ENCODE results near the gene PPP1R7. TPM values are rescaled to one million over a fixed set of nuclear protein-coding genes. Genes with fewer than 3 reads are reported as not detected.

PPP1R7 gene
- total and polyA plus RNA-seq, 4 donors = 18.0 to 45.8 (median 29.0) TPM

DNA sequence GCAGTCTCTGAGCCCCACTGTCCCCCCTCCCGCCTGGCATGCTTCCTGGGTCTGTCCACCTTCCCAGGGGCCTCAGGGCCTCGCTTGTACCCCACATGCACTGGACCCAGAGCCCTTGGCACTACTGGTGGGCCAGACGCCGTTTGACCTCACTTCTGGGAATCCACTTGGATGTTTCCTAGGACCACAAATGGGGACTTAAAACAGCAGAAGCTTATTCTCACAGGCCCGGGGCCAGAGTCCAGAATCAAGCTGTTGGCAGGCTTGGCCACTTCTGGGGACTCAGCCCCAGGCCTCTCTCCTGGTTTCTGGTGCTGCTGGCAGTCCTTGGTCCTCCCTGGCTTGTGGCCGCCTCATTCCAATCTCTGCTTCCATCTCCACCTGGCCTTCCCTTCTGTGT lies 57.8 kb downstream of the PPP1R7 start (continued):
- TF ChIP-seq, protein P1, sequence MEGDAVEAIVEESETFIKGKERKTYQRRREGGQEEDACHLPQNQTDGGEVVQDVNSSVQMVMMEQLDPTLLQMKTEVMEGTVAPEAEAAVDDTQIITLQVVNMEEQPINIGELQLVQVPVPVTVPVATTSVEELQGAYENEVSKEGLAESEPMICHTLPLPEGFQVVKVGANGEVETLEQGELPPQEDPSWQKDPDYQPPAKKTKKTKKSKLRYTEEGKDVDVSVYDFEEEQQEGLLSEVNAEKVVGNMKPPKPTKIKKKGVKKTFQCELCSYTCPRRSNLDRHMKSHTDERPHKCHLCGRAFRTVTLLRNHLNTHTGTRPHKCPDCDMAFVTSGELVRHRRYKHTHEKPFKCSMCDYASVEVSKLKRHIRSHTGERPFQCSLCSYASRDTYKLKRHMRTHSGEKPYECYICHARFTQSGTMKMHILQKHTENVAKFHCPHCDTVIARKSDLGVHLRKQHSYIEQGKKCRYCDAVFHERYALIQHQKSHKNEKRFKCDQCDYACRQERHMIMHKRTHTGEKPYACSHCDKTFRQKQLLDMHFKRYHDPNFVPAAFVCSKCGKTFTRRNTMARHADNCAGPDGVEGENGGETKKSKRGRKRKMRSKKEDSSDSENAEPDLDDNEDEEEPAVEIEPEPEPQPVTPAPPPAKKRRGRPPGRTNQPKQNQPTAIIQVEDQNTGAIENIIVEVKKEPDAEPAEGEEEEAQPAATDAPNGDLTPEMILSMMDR (IDR thresholded peaks at IDR 0.05; ENCODE audit: low read depth, low read length, missing input control) = no peak
- TF ChIP-seq, protein P2, sequence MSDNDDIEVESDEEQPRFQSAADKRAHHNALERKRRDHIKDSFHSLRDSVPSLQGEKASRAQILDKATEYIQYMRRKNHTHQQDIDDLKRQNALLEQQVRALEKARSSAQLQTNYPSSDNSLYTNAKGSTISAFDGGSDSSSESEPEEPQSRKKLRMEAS (IDR thresholded peaks at IDR 0.05) = no peak
- TF ChIP-seq RAD21 (IDR thresholded peaks at IDR 0.05) = no peak

DNA sequence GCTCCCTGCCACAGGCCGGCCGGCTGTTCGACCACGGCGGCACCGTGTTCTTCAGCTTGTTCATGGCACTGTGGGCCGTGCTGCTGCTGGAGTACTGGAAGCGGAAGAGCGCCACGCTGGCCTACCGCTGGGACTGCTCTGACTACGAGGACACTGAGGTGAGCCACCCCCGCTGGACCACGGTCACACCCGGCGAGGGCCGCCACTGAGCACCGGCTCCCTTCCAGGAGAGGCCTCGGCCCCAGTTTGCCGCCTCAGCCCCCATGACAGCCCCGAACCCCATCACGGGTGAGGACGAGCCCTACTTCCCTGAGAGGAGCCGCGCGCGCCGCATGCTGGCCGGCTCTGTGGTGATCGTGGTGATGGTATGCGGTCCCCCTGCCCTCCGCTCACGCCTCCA lies 59.0 kb downstream of the PPP1R7 start:
- H3K36me3 ChIP-seq (ENCODE audit: control insufficient read depth in 4 of 4, insufficient read depth in 3 of 4, low read depth in 1 of 4, low read length in 3 of 4) = no peaks in the 10 kb centered on the region
- DNase-seq (ENCODE audit: low spot score) = no peak
- no peaks in the 10 kb centered on the region for H3K9me3 ChIP-seq (ENCODE audit: control insufficient read depth in 4 of 4, low read length in 3 of 4)
- H3K9ac ChIP-seq (ENCODE audit: low read depth in 1 of 2, low read length in 2 of 2) = no peak overlapping the region
- 90% methylated on average over 33 of the region's 33 CpGs for WGBS
- H3K4me1 ChIP-seq (ENCODE audit: control insufficient read depth in 4 of 4, insufficient read depth in 4 of 4, low read length in 3 of 4) = no peaks in the 10 kb centered on the region
- TF ChIP-seq FOXA2 (IDR thresholded peaks at IDR 0.05) (no peak), EGR1 (IDR thresholded peaks at IDR 0.05; ENCODE audit: low read depth in 2 of 2) (no peak), FOXA1 (IDR thresholded peaks at IDR 0.05) (no peak), TAF1 (conservative IDR thresholded peaks at IDR 0.05) (no peak), RXRA (IDR thresholded peaks at IDR 0.05) (no peak), SP1 (IDR thresholded peaks at IDR 0.05) (no peak), HNF4A (conservative IDR thresholded peaks at IDR 0.05) (no peak), NR2F2 (IDR thresholded peaks at IDR 0.05) (no peak), RAD21 (IDR thresholded peaks at IDR 0.05) (no peak)
- TF ChIP-seq, protein P3, sequence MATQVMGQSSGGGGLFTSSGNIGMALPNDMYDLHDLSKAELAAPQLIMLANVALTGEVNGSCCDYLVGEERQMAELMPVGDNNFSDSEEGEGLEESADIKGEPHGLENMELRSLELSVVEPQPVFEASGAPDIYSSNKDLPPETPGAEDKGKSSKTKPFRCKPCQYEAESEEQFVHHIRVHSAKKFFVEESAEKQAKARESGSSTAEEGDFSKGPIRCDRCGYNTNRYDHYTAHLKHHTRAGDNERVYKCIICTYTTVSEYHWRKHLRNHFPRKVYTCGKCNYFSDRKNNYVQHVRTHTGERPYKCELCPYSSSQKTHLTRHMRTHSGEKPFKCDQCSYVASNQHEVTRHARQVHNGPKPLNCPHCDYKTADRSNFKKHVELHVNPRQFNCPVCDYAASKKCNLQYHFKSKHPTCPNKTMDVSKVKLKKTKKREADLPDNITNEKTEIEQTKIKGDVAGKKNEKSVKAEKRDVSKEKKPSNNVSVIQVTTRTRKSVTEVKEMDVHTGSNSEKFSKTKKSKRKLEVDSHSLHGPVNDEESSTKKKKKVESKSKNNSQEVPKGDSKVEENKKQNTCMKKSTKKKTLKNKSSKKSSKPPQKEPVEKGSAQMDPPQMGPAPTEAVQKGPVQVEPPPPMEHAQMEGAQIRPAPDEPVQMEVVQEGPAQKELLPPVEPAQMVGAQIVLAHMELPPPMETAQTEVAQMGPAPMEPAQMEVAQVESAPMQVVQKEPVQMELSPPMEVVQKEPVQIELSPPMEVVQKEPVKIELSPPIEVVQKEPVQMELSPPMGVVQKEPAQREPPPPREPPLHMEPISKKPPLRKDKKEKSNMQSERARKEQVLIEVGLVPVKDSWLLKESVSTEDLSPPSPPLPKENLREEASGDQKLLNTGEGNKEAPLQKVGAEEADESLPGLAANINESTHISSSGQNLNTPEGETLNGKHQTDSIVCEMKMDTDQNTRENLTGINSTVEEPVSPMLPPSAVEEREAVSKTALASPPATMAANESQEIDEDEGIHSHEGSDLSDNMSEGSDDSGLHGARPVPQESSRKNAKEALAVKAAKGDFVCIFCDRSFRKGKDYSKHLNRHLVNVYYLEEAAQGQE (IDR thresholded peaks at IDR 0.05) = no peak
- TF ChIP-seq, protein P2 (IDR thresholded peaks at IDR 0.05) = no peak
- TF ChIP-seq, protein P4, sequence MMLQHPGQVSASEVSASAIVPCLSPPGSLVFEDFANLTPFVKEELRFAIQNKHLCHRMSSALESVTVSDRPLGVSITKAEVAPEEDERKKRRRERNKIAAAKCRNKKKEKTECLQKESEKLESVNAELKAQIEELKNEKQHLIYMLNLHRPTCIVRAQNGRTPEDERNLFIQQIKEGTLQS (IDR thresholded peaks at IDR 0.05) = no peak
- TF ChIP-seq, protein P1 (IDR thresholded peaks at IDR 0.05; ENCODE audit: low read depth, low read length, missing input control) = no peak
- TF ChIP-seq, protein P5, sequence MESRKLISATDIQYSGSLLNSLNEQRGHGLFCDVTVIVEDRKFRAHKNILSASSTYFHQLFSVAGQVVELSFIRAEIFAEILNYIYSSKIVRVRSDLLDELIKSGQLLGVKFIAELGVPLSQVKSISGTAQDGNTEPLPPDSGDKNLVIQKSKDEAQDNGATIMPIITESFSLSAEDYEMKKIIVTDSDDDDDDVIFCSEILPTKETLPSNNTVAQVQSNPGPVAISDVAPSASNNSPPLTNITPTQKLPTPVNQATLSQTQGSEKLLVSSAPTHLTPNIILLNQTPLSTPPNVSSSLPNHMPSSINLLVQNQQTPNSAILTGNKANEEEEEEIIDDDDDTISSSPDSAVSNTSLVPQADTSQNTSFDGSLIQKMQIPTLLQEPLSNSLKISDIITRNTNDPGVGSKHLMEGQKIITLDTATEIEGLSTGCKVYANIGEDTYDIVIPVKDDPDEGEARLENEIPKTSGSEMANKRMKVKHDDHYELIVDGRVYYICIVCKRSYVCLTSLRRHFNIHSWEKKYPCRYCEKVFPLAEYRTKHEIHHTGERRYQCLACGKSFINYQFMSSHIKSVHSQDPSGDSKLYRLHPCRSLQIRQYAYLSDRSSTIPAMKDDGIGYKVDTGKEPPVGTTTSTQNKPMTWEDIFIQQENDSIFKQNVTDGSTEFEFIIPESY (IDR thresholded peaks at IDR 0.05) = no peak
- H3K27me3 ChIP-seq (ENCODE audit: control insufficient read depth in 4 of 4, insufficient read depth in 4 of 4, low read length in 3 of 4) = no peaks in the 10 kb centered on the region
- no peak overlapping the region for H3K27ac ChIP-seq (ENCODE audit: low read depth in 1 of 2, low read length in 2 of 2)
- H3K4me3 ChIP-seq (ENCODE audit: low read depth in 1 of 3, low read length in 3 of 3) = no peak overlapping the region

Measured in liver (tissue), 9 donors.